Endothelial cell of umbilical vein (primary cell): ENCODE data around the gene LPP. TPM values are rescaled to one million over a fixed set of nuclear protein-coding genes. Genes with fewer than 3 reads are reported as not detected.

Source experiments
- BruUV-seq: library from RNA; stranded (reverse); fragments of 400-500 nt; replicated peaks from 2 replicates; lab custom pipeline; 2021; lab: Mats Ljungman, UMichigan
- CTCF ChIA-PET: fragments of 300-600, 350-600 bp; sonication (Branson Sonifier 250); formaldehyde crosslinking; loops from one replicate; lab custom pipeline; 2021; ENCODE audit warnings: antibody characterized with exemption, inconsistent platforms; lab: Charles Lee
- POLR2A ChIA-PET: fragments of 300-600, 350-600 bp; sonication (Branson Sonifier 250); formaldehyde crosslinking; loops from one replicate; lab custom pipeline; 2021; ENCODE audit warnings: antibody characterized with exemption, inconsistent platforms; lab: Charles Lee
- DNase-seq: peaks from one replicate; pipeline ENCODE4 v3.0.0-alpha.2; 2011; ENCODE audit warnings: low read depth, low spot score
- FAIRE-seq: peaks from 2 replicates; lab custom pipeline; 2011; peaks lifted over from hg19 to GRCh38; lab: Jason Lieb, UNC
- H2AFZ ChIP-seq: 2 replicates; pipeline ENCODE4 v1.6.0; 2012; ENCODE audit warnings: low read depth, low read length, control low read depth, inconsistent platforms
- H3K27ac ChIP-seq: 2 replicates; pipeline ENCODE4 v1.5.1; 2011; ENCODE audit warnings: low read depth, mild to moderate bottlenecking, control low read depth, low read length, moderate library complexity; ENCODE audit not compliant: insufficient read depth
- H3K27me3 ChIP-seq, 2 experiments: 2 replicates each; pipeline versions ENCODE4 v1.6.0 to v1.6.1; 2011; ENCODE audit warnings: low read length in 2 of 2, mixed read lengths in 1 of 2; ENCODE audit not compliant: control insufficient read depth in 2 of 2, insufficient read depth in 2 of 2
- H3K36me3 ChIP-seq, 2 experiments: 2 replicates in 1 of 2; 3 replicates in 1 of 2; pipeline ENCODE4 v1.5.1; 2011; ENCODE audit warnings: low read length in 2 of 2, mild to moderate bottlenecking in 1 of 2, moderate library complexity in 1 of 2; ENCODE audit not compliant: control insufficient read depth in 2 of 2, insufficient read depth in 2 of 2; ENCODE audit errors: extremely low read depth in 1 of 2
- H3K4me1 ChIP-seq: 3 replicates; pipeline ENCODE4 v1.5.1; 2011; ENCODE audit warnings: mild to moderate bottlenecking, low read length; ENCODE audit not compliant: control insufficient read depth, insufficient read depth; ENCODE audit errors: extremely low read depth
- H3K4me2 ChIP-seq: 2 replicates; pipeline ENCODE4 v1.6.1; 2011; ENCODE audit warnings: low read length, control low read depth, mixed read lengths; ENCODE audit not compliant: insufficient read depth
- H3K4me3 ChIP-seq, 3 experiments: fragments of 200-600 bp in 1 of 3; sonication (generic), shearing (Covaris generic) in 1 of 3; replicated peaks in 1 of 3; 2 replicates each; pipeline ENCODE4 v1.5.1; 2011 to 2016; ENCODE audit warnings: control low read depth in 3 of 3, low read length in 3 of 3, mild to moderate bottlenecking in 2 of 3, inconsistent platforms in 1 of 3, low read depth in 1 of 3, moderate library complexity in 1 of 3; ENCODE audit not compliant: insufficient read depth in 1 of 3
- H3K79me2 ChIP-seq: 2 replicates; pipeline ENCODE4 v1.6.0; 2012; ENCODE audit warnings: low read length, inconsistent platforms; ENCODE audit not compliant: control insufficient read depth, insufficient read depth
- H3K9ac ChIP-seq: replicated peaks from 2 replicates; pipeline ENCODE3; 2011; ENCODE audit warnings: low read length, control low read depth; ENCODE audit not compliant: insufficient read depth; ENCODE audit errors: extremely low read depth
- H3K9me1 ChIP-seq: replicated peaks from 3 replicates; pipeline ENCODE4 v1.6.0; 2011; ENCODE audit warnings: mild to moderate bottlenecking, low read length; ENCODE audit not compliant: control insufficient read depth, insufficient read depth; ENCODE audit errors: extremely low read depth
- H3K9me3 ChIP-seq: replicated peaks from 2 replicates; pipeline ENCODE4 v1.5.1; 2012; ENCODE audit warnings: low read length, inconsistent platforms; ENCODE audit not compliant: control insufficient read depth, insufficient read depth
- H4K20me1 ChIP-seq: replicated peaks from 2 replicates; pipeline ENCODE3; 2011; ENCODE audit warnings: mild to moderate bottlenecking, low read length; ENCODE audit not compliant: control insufficient read depth, insufficient read depth; ENCODE audit errors: extremely low read depth
- CTCF ChIP-seq, 2 donors: IDR thresholded peaks; 1 replicate in 1 of 2; 2 replicates in 1 of 2; pipeline ENCODE4 v1.5.1; 2011; ENCODE audit warnings: low read length in 2 of 2, mild to moderate bottlenecking in 2 of 2, moderate library complexity in 2 of 2, control low read depth in 1 of 2, inconsistent platforms in 1 of 2, low read depth in 1 of 2; ENCODE audit not compliant: insufficient read depth in 1 of 2; ENCODE audit errors: extremely low read depth in 1 of 2
- EZH2 ChIP-seq: IDR thresholded peaks from 2 replicates; pipeline ENCODE4 v1.6.1; 2012; ENCODE audit warnings: borderline replicate concordance, low read depth, mild to moderate bottlenecking, moderate library complexity, low read length, inconsistent platforms; ENCODE audit not compliant: severe bottlenecking
- FOS ChIP-seq: IDR thresholded peaks from 2 replicates; pipeline ENCODE4 v1.6.1; 2011; ENCODE audit warnings: mild to moderate bottlenecking, low read length, moderate library complexity, borderline replicate concordance; ENCODE audit not compliant: insufficient read depth
- GATA2 ChIP-seq: IDR thresholded peaks from 2 replicates; pipeline ENCODE4 v1.7.0; 2011; ENCODE audit warnings: low read depth, mild to moderate bottlenecking, moderate library complexity, mixed read lengths, low read length; ENCODE audit not compliant: insufficient read length, insufficient read depth
- JUN ChIP-seq: IDR thresholded peaks from 2 replicates; pipeline ENCODE4 v1.6.1; 2011; ENCODE audit warnings: borderline replicate concordance, low read depth; ENCODE audit not compliant: insufficient read length, insufficient read depth
- MYC ChIP-seq: IDR thresholded peaks from one replicate; pipeline ENCODE4 v1.6.1; 2011; ENCODE audit warnings: mild to moderate bottlenecking, low read depth, low read length
- POLR2A ChIP-seq: IDR thresholded peaks from 2 replicates; pipeline ENCODE4 v1.6.1; 2012; ENCODE audit warnings: low read depth, mild to moderate bottlenecking, control low read depth, low read length
- POLR2AphosphoS5 ChIP-seq: IDR thresholded peaks from 2 replicates; pipeline ENCODE4 v1.6.1; 2012; ENCODE audit warnings: low read depth, mild to moderate bottlenecking, control low read depth, low read length, moderate library complexity; ENCODE audit not compliant: insufficient read depth
- dilution Hi-C: fragments of 300-500 bp; cut with MboI; formaldehyde crosslinking; loops from one replicate; pipeline ENCODE4 v1.15.0; 2019; ENCODE audit warnings: low sequenced_read_pairs; ENCODE audit not compliant: extremely low pct_ligation_motif_present
- intact Hi-C: fragments of 100-400 bp; cut with micrococcal nuclease; formaldehyde crosslinking; loops from one replicate; pipeline ENCODE4 v1.10.0; 2022
- polyA plus RNA-seq, 4 experiments: library from polyadenylated mRNA; depleted of rRNA in 3 of 4; stranded (reverse) in 3 of 4; unstranded in 1 of 4; fragments of >200 nt; gene quantifications; 2 replicates each; pipeline versions ENCODE4 v1.2.1 to v1.2.3, GENCODE V29; 2011 to 2012; ENCODE audit warnings: missing spikeins in 1 of 4
- total RNA-seq: library from RNA; stranded (reverse); gene quantifications from 2 replicates; pipeline ENCODE4 v1.2.3, GENCODE V29; 2021
- TF ChIP-seq, protein P1 (sequence below): IDR thresholded peaks from 2 replicates; pipeline ENCODE4 v1.6.1; 2011; ENCODE audit not compliant: insufficient read depth, insufficient read length

LPP gene
- total and polyA plus RNA-seq, 2 donors (not counting 3 experiments of a cell fraction or from before 2014, with no cell fraction given): 16.9 to 153 TPM

- Histone ChIP-seq H3K4me3 (no peak overlapping the region), H3K9me3 (no peaks in the 10 kb centered on the region), H3K9me1 (no peaks in the 10 kb centered on the region), H3K4me1 (no peaks in the 10 kb centered on the region), H3K79me2 (no peaks in the 10 kb centered on the region), H3K4me2 (no peak overlapping the region), H2AFZ (no peak overlapping the region), H3K36me3 (no peaks in the 10 kb centered on the region), H3K27me3 (no peaks in the 10 kb centered on the region), H3K27ac (no peak overlapping the region), H4K20me1 (no peaks in the 10 kb centered on the region), H3K9ac (no peak overlapping the region)
- TF ChIP-seq MYC (no peak), GATA2 (no peak), JUN (no peak), POLR2AphosphoS5 (no peak), POLR2A (no peak), EZH2 (no peak), FOS (no peak), CTCF (IDR thresholded peaks at IDR 0.05; ENCODE audit: extremely low read depth in 1 of 2, insufficient read depth in 1 of 2, low read depth in 1 of 2, low read length in 2 of 2) (no peak)
- TF ChIP-seq, protein P1, sequence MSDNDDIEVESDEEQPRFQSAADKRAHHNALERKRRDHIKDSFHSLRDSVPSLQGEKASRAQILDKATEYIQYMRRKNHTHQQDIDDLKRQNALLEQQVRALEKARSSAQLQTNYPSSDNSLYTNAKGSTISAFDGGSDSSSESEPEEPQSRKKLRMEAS: no peak
- DNase-seq (no peak), FAIRE-seq (no peak)
- dilution Hi-C loops (no loop called here), intact Hi-C loops (loop anchor here (5.0 to 10.0 kb wide), 2 partner anchors 188 to 710 kb away; no protein-coding TSS in a partner anchor)
- ChIA-PET POLR2A (no interaction called here), CTCF (no interaction called here)
- no TSS peak for BruUV-seq
Observed at GRCh38 chr3:188745031-188745430, 591.1 kb downstream of the LPP start.
